Spleen (tissue), 7 donors: Measurements from ENCODE around the gene MYO1D.

ENCODE experiments used
- CTCF ChIP-seq, 11 experiments: fragments of 200-600 bp in 7 of 11; fragments of 450-650 bp in 4 of 11; sonication (generic) in 4 of 11; IDR thresholded peaks in 8 of 11; conservative IDR thresholded peaks in 3 of 11; 1 replicate in 7 of 11; 2 replicates in 4 of 11; pipeline versions ENCODE4 v1.4.0 to v1.8.0; 2016 to 2021; ENCODE audit warnings: antibody characterized with exemption in 11 of 11, inconsistent platforms in 4 of 11, mild to moderate bottlenecking in 1 of 11
- POLR2AphosphoS5 ChIP-seq, 3 donors: sonication (generic); formaldehyde crosslinking; IDR thresholded peaks; one replicate each; pipeline ENCODE4 v1.5.1; 2017; ENCODE audit warnings: antibody characterized with exemption in 3 of 3
- donor health status: DM: no; HTN: no; CAD: no; lungs with moderate emphysema.
- donor health status: DM: no; HTN: no; CAD: no.
- donor health status: DM: no; HTN: no; CAD: no.

- TF ChIP-seq CTCF (IDR thresholded peaks at IDR 0.05 in 8 of 11, conservative IDR thresholded peaks at IDR 0.05 in 3 of 11) = no peak
- TF ChIP-seq POLR2AphosphoS5 (IDR thresholded peaks at IDR 0.05) = no peak
Observed at GRCh38 chr17:32803544-32803943, 73.4 kb downstream of the MYO1D start.
